Keratinocyte (primary cell): Measurements from ENCODE around the gene CRACR2A. TPM values are rescaled to one million over a fixed set of nuclear protein-coding genes. Genes with fewer than 3 reads are reported as not detected.

Experiments
- DNase-seq: peaks from one replicate; pipeline ENCODE4 v3.0.0-alpha.2; 2011; ENCODE audit warnings: low read depth, missing footprints, low spot score
- FAIRE-seq: peaks from 2 replicates; lab custom pipeline; 2011; peaks lifted over from hg19 to GRCh38; lab: Jason Lieb, UNC
- H2AFZ ChIP-seq: 2 replicates; pipeline ENCODE4 v1.6.0; 2012; ENCODE audit warnings: low read length, control low read depth, inconsistent platforms; ENCODE audit not compliant: control insufficient read depth
- H3K27ac ChIP-seq: 2 replicates; pipeline ENCODE4 v1.5.1; 2011; ENCODE audit warnings: low read length; ENCODE audit not compliant: control insufficient read depth, insufficient read depth
- H3K27me3 ChIP-seq: 3 replicates; pipeline ENCODE4 v1.6.0; 2011; ENCODE audit warnings: low read length; ENCODE audit not compliant: control insufficient read depth, insufficient read depth; ENCODE audit errors: extremely low read depth
- H3K36me3 ChIP-seq, 2 experiments: 2 replicates in 1 of 2; 3 replicates in 1 of 2; pipeline ENCODE4 v1.5.1; 2011; ENCODE audit warnings: low read length in 2 of 2, mild to moderate bottlenecking in 1 of 2; ENCODE audit not compliant: control insufficient read depth in 2 of 2, insufficient read depth in 2 of 2; ENCODE audit errors: extremely low read depth in 1 of 2
- H3K4me1 ChIP-seq: 3 replicates; pipeline ENCODE4 v1.5.1; 2011; ENCODE audit warnings: low read length; ENCODE audit not compliant: control insufficient read depth, insufficient read depth; ENCODE audit errors: extremely low read depth
- H3K4me2 ChIP-seq: 3 replicates; pipeline ENCODE4 v1.6.0; 2011; ENCODE audit warnings: low read depth, low read length; ENCODE audit not compliant: control insufficient read depth, insufficient read depth; ENCODE audit errors: extremely low read depth
- H3K4me3 ChIP-seq, 3 experiments: fragments of 200-600 bp in 1 of 3; sonication (generic) in 1 of 3; 2 replicates in 2 of 3; 3 replicates in 1 of 3; pipeline ENCODE4 v1.5.1; 2011 to 2016; ENCODE audit warnings: low read length in 3 of 3, mild to moderate bottlenecking in 3 of 3, control low read depth in 2 of 3, inconsistent platforms in 1 of 3, low read depth in 1 of 3, mixed read lengths in 1 of 3, mixed run types in 1 of 3, moderate library complexity in 1 of 3; ENCODE audit not compliant: control insufficient read depth in 2 of 3, insufficient read depth in 2 of 3; ENCODE audit errors: extremely low read depth in 1 of 3
- H3K79me2 ChIP-seq: 2 replicates; pipeline ENCODE4 v1.6.0; 2012; ENCODE audit warnings: low read length; ENCODE audit not compliant: control insufficient read depth, insufficient read depth
- H3K9ac ChIP-seq: 3 replicates; pipeline ENCODE4 v1.6.0; 2011; ENCODE audit warnings: low read length; ENCODE audit not compliant: control insufficient read depth, insufficient read depth; ENCODE audit errors: extremely low read depth
- H3K9me1 ChIP-seq: 3 replicates; pipeline ENCODE4 v1.6.0; 2011; ENCODE audit warnings: low read length; ENCODE audit not compliant: control insufficient read depth, insufficient read depth; ENCODE audit errors: extremely low read depth
- H3K9me3 ChIP-seq: 2 replicates; pipeline ENCODE4 v1.5.1; 2012; ENCODE audit warnings: low read depth, low read length; ENCODE audit not compliant: control insufficient read depth
- H4K20me1 ChIP-seq: 3 replicates; pipeline ENCODE4 v1.6.0; 2011; ENCODE audit warnings: low read length; ENCODE audit not compliant: control insufficient read depth, insufficient read depth; ENCODE audit errors: extremely low read depth
- EZH2 ChIP-seq: IDR thresholded peaks from one replicate; pipeline ENCODE4 v1.6.1; 2012; ENCODE audit warnings: inconsistent platforms, mild to moderate bottlenecking, low read length, moderate library complexity
- dilution Hi-C: fragments of 300-500 bp; cut with MboI; formaldehyde crosslinking; loops from one replicate; pipeline ENCODE4 v1.7.0; 2020; ENCODE audit warnings: low sequenced_read_pairs; ENCODE audit not compliant: extremely low pct_ligation_motif_present
- polyA plus RNA-seq, 5 experiments: library from polyadenylated mRNA; depleted of rRNA in 3 of 5; stranded (reverse) in 3 of 5; stranded (forward) in 1 of 5; unstranded in 1 of 5; fragments of >200 nt; gene quantifications; 1 replicate in 1 of 5; 2 replicates in 3 of 5; 3 replicates in 1 of 5; pipeline versions ENCODE4 v1.2.1 to v1.2.3, GENCODE V29; 2011 to 2012; ENCODE audit warnings: missing spikeins in 2 of 5, low read depth in 1 of 5, low replicate concordance in 1 of 5
- TF ChIP-seq, protein P1 (sequence below), 3 experiments: IDR thresholded peaks in 1 of 3; conservative IDR thresholded peaks in 1 of 3; optimal IDR thresholded peaks in 1 of 3; 2 replicates in 2 of 3; 3 replicates in 1 of 3; pipeline versions ENCODE3 to v1.5.1; 2011; ENCODE audit warnings: low read length in 3 of 3, mild to moderate bottlenecking in 3 of 3, moderate library complexity in 2 of 3, control low read depth in 1 of 3, inconsistent platforms in 1 of 3; ENCODE audit not compliant: insufficient read depth in 2 of 3; ENCODE audit errors: extremely low read depth in 1 of 3

The CRACR2A gene
- polyA plus RNA-seq, 1 donor (not counting 4 experiments of a cell fraction or from before 2014, with no cell fraction given): 0.30 TPM

DNA sequence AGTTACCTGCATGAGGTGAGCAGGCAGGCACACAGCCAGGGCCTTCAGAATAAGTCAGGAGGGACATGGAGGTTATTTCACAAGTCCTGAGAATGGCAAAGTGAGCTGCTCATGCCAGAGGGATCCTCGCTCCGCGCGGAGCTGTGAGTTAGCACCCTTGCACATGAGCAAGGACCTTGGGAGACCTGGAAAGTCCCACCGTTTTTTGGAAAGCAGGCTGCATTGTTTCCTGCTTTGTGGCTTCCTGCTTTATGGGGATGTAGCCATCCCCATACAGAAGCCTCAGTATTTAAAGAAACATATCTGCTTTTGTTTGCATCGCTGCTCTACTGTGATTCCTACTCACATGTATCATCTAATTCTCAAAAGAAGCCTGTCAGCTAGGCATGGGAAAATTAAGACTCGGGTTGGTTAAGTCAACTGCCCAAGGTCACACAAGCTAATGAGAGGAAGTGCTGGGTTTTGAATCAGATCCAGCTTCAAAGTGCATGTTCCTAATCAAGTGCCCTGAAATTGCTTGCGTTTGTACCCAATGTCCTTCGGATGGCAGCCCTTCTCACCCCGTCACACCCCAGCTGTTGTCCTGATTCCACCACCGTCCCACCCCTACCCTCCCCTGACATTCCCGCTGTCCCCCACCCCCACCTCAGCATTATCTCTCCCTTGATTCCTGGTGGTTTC, 106.2 kb downstream of the CRACR2A start:
- Histone ChIP-seq H3K27ac (no peak overlapping the region), H3K79me2 (no peaks in the 10 kb centered on the region), H3K9me1 (no peaks in the 10 kb centered on the region), H3K9ac (no peak overlapping the region), H3K36me3 (no peaks in the 10 kb centered on the region), H3K9me3 (no peaks in the 10 kb centered on the region), H3K4me2 (no peak overlapping the region), H3K27me3 (peaks cover 7% of the 10 kb centered on the region), H3K4me3 (no peak overlapping the region), H3K4me1 (peaks cover 2% of the 10 kb centered on the region), H4K20me1 (no peaks in the 10 kb centered on the region), H2AFZ (no peak overlapping the region)
- no peak for DNase-seq
- no peak for FAIRE-seq
- dilution Hi-C loops: no loop called here
- no peak for TF ChIP-seq EZH2

DNA sequence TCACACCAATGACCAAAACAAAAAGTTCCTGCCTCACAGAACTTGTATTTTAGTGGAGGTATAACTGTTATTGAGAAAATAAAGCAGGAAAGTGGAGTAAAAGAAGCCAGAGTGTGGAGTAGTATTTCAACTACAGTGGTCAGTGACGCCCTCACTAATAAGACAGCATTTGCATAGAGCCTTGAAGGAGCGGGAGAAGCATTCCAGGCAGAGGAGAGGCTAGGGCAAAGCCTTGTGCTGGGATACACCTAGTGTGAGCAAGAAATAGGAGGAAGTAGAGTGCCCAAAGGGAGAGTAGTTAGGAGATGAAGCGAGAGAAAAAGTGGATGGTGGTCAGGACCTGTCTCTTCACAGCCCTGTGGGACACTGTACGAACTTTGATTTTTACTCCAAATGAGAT, 107.8 kb downstream of the CRACR2A start:
- peaks cover 2% of the 10 kb centered on the region for H3K27me3 ChIP-seq
- TF ChIP-seq, protein P1, sequence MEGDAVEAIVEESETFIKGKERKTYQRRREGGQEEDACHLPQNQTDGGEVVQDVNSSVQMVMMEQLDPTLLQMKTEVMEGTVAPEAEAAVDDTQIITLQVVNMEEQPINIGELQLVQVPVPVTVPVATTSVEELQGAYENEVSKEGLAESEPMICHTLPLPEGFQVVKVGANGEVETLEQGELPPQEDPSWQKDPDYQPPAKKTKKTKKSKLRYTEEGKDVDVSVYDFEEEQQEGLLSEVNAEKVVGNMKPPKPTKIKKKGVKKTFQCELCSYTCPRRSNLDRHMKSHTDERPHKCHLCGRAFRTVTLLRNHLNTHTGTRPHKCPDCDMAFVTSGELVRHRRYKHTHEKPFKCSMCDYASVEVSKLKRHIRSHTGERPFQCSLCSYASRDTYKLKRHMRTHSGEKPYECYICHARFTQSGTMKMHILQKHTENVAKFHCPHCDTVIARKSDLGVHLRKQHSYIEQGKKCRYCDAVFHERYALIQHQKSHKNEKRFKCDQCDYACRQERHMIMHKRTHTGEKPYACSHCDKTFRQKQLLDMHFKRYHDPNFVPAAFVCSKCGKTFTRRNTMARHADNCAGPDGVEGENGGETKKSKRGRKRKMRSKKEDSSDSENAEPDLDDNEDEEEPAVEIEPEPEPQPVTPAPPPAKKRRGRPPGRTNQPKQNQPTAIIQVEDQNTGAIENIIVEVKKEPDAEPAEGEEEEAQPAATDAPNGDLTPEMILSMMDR (optimal IDR thresholded peaks at IDR 0.05 in 1 of 3, IDR thresholded peaks at IDR 0.05 in 1 of 3, conservative IDR thresholded peaks at IDR 0.05 in 1 of 3; ENCODE audit: extremely low read depth in 1 of 3, insufficient read depth in 2 of 3, low read length in 3 of 3): no peak
- no peak for TF ChIP-seq EZH2
- no peaks in the 10 kb centered on the region for H3K9me3 ChIP-seq
- H3K9me1 ChIP-seq: no peaks in the 10 kb centered on the region
- no peak overlapping the region for H3K27ac ChIP-seq
- H3K79me2 ChIP-seq: no peaks in the 10 kb centered on the region
- no peak overlapping the region for H3K4me3 ChIP-seq
- H3K4me1 ChIP-seq: peaks cover 8% of the 10 kb centered on the region
- FAIRE-seq (no peak), DNase-seq (no peak)
- H4K20me1 ChIP-seq: no peaks in the 10 kb centered on the region
- H3K36me3 ChIP-seq: no peaks in the 10 kb centered on the region
- dilution Hi-C loops: no loop called here
- no peak overlapping the region for H2AFZ ChIP-seq
- no peak overlapping the region for H3K4me2 ChIP-seq
- H3K9ac ChIP-seq: no peak overlapping the region

DNA sequence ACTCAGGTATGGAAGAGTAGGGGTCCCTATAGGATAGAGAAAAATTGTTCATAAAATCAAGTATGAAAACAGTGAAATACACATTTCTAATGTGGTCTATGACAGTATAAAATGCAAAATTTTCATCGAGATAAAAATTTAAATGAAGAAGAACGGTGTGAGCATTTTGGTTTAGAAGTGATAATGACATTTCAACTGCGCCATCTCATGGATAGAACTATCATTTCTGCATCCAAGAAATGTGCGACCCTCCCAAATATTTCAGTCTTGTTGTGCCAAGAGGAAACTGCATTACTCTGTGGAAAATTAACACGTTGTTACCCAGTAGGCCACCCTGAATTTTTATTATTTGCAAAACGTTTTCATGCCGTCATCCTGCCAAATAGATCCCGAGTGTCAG, 108.8 kb downstream of the CRACR2A start:
- no peak overlapping the region for H3K4me3 ChIP-seq
- no peak overlapping the region for H3K9ac ChIP-seq
- no peak overlapping the region for H3K27ac ChIP-seq
- H3K4me1 ChIP-seq: peaks cover 8% of the 10 kb centered on the region
- H3K9me1 ChIP-seq: no peaks in the 10 kb centered on the region
- no peaks in the 10 kb centered on the region for H3K9me3 ChIP-seq
- no peaks in the 10 kb centered on the region for H3K79me2 ChIP-seq
- FAIRE-seq (no peak), DNase-seq (no peak)
- H3K36me3 ChIP-seq: no peaks in the 10 kb centered on the region
- H3K4me2 ChIP-seq: no peak overlapping the region
- TF ChIP-seq EZH2: no peak
- TF ChIP-seq, protein P1 (optimal IDR thresholded peaks at IDR 0.05 in 1 of 3, IDR thresholded peaks at IDR 0.05 in 1 of 3, conservative IDR thresholded peaks at IDR 0.05 in 1 of 3; ENCODE audit: extremely low read depth in 1 of 3, insufficient read depth in 2 of 3, low read length in 3 of 3): no peak
- dilution Hi-C loops: no loop called here
- H2AFZ ChIP-seq: no peak overlapping the region
- no peaks in the 10 kb centered on the region for H4K20me1 ChIP-seq
- H3K27me3 ChIP-seq: no peaks in the 10 kb centered on the region
